Fibroblast of pulmonary artery (primary cell): Measurements from ENCODE around the gene KRTAP10-6.

Source experiments
- DNase-seq: peaks from one replicate; pipeline ENCODE4 v3.0.0-alpha.2; 2010; ENCODE audit warnings: low read depth
- H3K4me3 ChIP-seq: replicated peaks from 2 replicates; pipeline ENCODE4 v1.5.1; 2011; ENCODE audit warnings: low read depth, mild to moderate bottlenecking, control low read depth, low read length, moderate library complexity
- CTCF ChIP-seq: IDR thresholded peaks from 2 replicates; pipeline ENCODE4 v1.5.1; 2011; ENCODE audit warnings: mild to moderate bottlenecking, control low read depth, low read length, inconsistent platforms; ENCODE audit errors: missing control alignments

The KRTAP10-6 gene

GRCh38 chr21:44572959-44573583 is 19.2 kb downstream of the KRTAP10-6 start:
- no peak for TF ChIP-seq CTCF
- DNase-seq, result no peak
- H3K4me3 ChIP-seq, result no peak overlapping the region

GRCh38 chr21:44571844-44572782 is 20.2 kb downstream of the KRTAP10-6 start:
- H3K4me3 ChIP-seq, result no peak overlapping the region
- DNase-seq, result no peak
- TF ChIP-seq CTCF, result no peak

- H3K4me3 ChIP-seq, result no peak overlapping the region
- no peak for TF ChIP-seq CTCF
Observed at GRCh38 chr21:44571296-44571695, 21.0 kb downstream of the KRTAP10-6 start.

GRCh38 chr21:44569861-44570517 is 22.3 kb downstream of the KRTAP10-6 start:
- H3K4me3 ChIP-seq, result no peak overlapping the region
- TF ChIP-seq CTCF, result no peak
- no peak for DNase-seq

More at GRCh38 chr21:44571296-44571695, 21.0 kb downstream of the KRTAP10-6 start:
- no peak for DNase-seq

- no peak overlapping the region for H3K4me3 ChIP-seq
- DNase-seq, result no peak
- TF ChIP-seq CTCF, result no peak
Observed at GRCh38 chr21:44568667-44569556, 23.4 kb downstream of the KRTAP10-6 start.

GRCh38 chr21:44568261-44568660 is 24.0 kb downstream of the KRTAP10-6 start:
- H3K4me3 ChIP-seq, result no peak overlapping the region
- TF ChIP-seq CTCF, result no peak
- DNase-seq, result no peak
